Measurements from ENCODE around the gene SLC25A48. TPM values are rescaled to one million over a fixed set of nuclear protein-coding genes. Genes with fewer than 3 reads are reported as not detected.

SLC25A48 gene
- total RNA-seq, 1 donor from 2014 or later: not detected

DNA sequence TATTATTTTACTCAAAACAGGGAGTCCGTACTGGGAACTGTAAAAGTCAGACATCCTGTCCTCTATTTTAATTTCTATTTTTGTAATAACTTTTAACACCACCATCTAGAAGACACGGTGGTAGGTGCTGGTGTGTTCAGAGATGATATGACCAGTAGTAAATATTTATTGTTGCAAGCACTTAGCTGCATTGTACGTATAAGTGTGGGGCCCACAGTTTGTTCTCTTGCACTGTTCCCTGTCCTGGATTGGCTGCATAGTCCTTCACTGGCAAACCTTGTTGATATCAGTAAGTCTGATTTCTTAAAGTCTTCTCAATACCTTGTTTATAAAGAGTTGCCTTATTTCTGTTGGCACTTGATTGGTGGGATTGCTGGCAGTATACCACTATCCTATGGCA lies 85.7 kb downstream of the SLC25A48 start:
- no peak for DNase-seq (ENCODE audit: low read depth in 2 of 2)

DNA sequence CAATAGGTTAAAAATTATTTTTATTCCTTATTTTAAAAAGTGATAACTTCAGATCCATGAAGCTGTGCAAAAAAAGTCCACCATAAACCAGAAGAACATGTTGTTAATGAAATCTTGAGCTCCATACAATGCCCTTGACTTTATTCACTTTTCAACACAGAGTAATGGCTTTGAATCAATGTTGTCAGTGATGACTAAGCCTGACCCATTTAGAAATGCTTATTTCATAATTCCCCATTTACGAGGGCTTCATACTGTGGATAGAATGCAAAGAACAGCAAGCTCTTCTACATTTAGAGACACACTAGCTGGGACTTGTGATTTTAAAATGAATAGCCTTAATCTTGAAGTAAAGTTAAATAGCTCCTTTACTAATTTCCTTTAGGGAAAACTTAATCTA lies 86.9 kb downstream of the SLC25A48 start:
- DNase-seq (ENCODE audit: low read depth in 2 of 2): no peak

- DNase-seq (ENCODE audit: low read depth in 2 of 2): no peak
Observed at GRCh38 chr5:135930029-135930948, 95.8 kb downstream of the SLC25A48 start.

DNA sequence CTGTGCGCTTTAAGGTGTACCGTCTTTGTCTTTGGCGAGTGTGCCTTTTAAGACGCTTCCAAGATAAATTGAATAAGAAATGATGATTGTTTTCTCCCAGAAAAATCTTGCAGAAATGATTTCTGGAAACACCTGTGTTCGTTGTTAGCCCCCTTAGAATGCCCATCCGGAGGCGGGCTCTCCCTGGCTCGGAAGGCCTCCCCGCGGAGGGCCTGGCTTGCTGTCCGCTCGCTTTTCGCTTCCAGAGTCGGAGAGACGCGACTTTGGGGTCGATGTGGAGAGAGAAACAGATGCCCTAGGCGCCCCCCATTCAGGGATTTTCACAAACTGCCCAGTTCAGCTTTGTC lies 96.5 kb downstream of the SLC25A48 start:
- DNase-seq (ENCODE audit: low read depth in 2 of 2): no peak

DNA sequence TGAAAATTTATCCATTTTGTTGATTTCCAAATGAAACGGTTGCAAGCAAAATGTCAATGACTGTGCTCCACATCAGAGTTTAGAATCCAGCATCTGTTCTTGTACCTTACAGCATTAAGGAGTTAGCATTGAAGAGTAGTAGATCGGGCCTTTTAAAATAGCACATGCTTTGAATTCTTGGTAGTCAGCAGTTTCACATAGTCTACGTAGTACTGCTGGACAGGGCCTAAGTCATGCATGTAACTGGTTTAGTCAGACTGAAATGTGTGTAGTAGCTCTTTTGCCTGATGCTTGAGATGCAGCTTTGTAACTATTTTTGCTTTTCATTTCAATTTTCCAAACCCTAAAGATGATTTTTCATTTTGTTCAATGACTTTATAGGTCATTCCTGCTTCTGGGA lies 100.5 kb downstream of the SLC25A48 start:
- DNase-seq (ENCODE audit: low read depth in 2 of 2): no peak

DNA sequence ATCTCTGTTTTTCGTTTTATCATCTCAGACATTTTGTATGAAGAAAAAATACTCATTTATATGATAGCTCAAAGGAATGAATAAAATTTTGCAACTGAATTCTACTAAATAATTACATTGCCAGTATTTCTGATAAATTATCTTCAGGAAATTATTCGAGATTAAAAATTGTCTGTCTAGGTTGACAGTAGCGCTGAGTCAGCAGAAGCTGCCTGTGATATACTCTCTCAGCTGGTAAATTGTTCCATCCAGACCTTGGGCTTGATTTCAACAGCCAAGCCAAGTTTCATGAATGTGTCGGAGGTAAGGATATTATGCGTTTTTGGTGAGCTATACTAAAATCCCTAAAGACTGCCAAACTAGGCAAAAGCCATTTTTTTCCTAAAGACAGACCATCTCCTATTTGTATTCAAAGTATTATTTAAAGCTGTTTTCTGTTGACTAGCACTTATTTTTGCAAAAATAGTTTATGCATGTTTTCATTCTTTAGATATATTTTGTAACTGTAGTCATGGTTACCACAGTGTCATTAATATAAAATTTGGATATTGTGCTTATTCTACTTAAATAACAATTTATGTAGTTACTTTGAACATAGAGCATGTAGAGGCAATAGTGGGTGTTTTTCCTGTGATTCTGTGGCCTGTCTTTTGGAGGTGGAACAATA lies 102.9 kb downstream of the SLC25A48 start:
- no peak for DNase-seq (ENCODE audit: low read depth in 2 of 2)

Other genes starting within 250 kb of the SLC25A48 start
- gene IL9, start 61.2 kb downstream of the SLC25A48 start, total RNA-seq: not detected in 2 replicates
- not detected in 2 replicates for gene LECT2, start 120.3 kb downstream of the SLC25A48 start, total RNA-seq
- 2.4 and 10.5 TPM in 2 replicates for gene TGFBI, start 194.3 kb downstream of the SLC25A48 start, total RNA-seq